Adrenal gland (tissue), 12 donors: ENCODE data around the gene HOXB13. TPM values are rescaled to one million over a fixed set of nuclear protein-coding genes. Genes with fewer than 3 reads are reported as not detected.

ENCODE experiments used
- DNase-seq, 7 donors: peaks; one replicate each; pipeline ENCODE4 v3.0.0-alpha.2; 2019 to 2020
- H3K27ac ChIP-seq, 5 donors: fragments of 200-600 bp; sonication (generic) in 4 of 5; 1 replicate in 3 of 5; 2 replicates in 2 of 5; pipeline versions ENCODE4 v1.5.1 to v1.8.0; 2016 to 2020; ENCODE audit warnings: mild to moderate bottlenecking in 1 of 5
- H3K27me3 ChIP-seq: fragments of 200-600 bp; 2 replicates; pipeline ENCODE4 v1.8.0; 2021
- H3K36me3 ChIP-seq, 2 donors: fragments of 200-600 bp; replicated peaks in 1 of 2; 1 replicate in 1 of 2; 2 replicates in 1 of 2; pipeline versions ENCODE4 v1.5.1 to v1.8.0; 2018 to 2022
- H3K4me1 ChIP-seq, 2 donors: fragments of 200-600 bp; replicated peaks in 1 of 2; 1 replicate in 1 of 2; 2 replicates in 1 of 2; pipeline versions ENCODE4 v1.5.1 to v1.8.0; 2018 to 2021
- H3K4me3 ChIP-seq, 4 donors: fragments of 200-600 bp; sonication (generic) in 3 of 4; one replicate each; pipeline ENCODE4 v1.5.1; 2016 to 2018
- H3K9me3 ChIP-seq, 3 donors: fragments of 200-600 bp; sonication (generic) in 1 of 3; replicated peaks in 1 of 3; 1 replicate in 2 of 3; 2 replicates in 1 of 3; pipeline versions ENCODE4 v1.5.1 to v1.8.0; 2016 to 2021
- CTCF ChIP-seq, 6 experiments: fragments of 450-650 bp in 4 of 6; fragments of 200-600 bp in 2 of 6; sonication (generic) in 1 of 6; IDR thresholded peaks; 1 replicate in 5 of 6; 2 replicates in 1 of 6; pipeline versions ENCODE4 v1.5.1 to v1.8.0; 2016 to 2021; ENCODE audit warnings: antibody characterized with exemption in 6 of 6, mild to moderate bottlenecking in 2 of 6, moderate library complexity in 1 of 6
- POLR2A ChIP-seq, 2 donors: fragments of 450-650 bp; IDR thresholded peaks; one replicate each; pipeline ENCODE4 v1.6.1; 2017; ENCODE audit warnings: antibody characterized with exemption in 2 of 2, mild to moderate bottlenecking in 2 of 2, moderate library complexity in 1 of 2
- WGBS, 4 donors: extraction: QIAGEN DNeasy Blood & Tissue Kit in 2 of 4; methylation state at CpG; one replicate each; pipeline versions ENCODE4 v1.1.5 to v1.1.7; 2013 to 2017; 5-methylcytosine and 5-hydroxymethylcytosine counted together
- intact Hi-C, 2 donors: fragments of 100-400 bp; cut with DNase I; formaldehyde crosslinking; loops; one replicate each; pipeline versions ENCODE4 v1.14.1 to v1.15.0; 2022 to 2023
- polyA plus RNA-seq, 3 donors: library from polyadenylated mRNA; stranded (reverse); fragments of 200-250 nt in 2 of 3; fragments of 350-450 nt in 1 of 3; fragmentation: Illumina TruSeq in 1 of 3; extraction: RNeasy Lipid Tissue Mini Kit (QIAGEN cat#74804) in 1 of 3; gene quantifications; one replicate each; pipeline ENCODE4 v1.2.3, GENCODE V29; 2013 to 2014
- total RNA-seq, 9 donors: library from RNA; depleted of rRNA in 4 of 9; stranded (reverse); fragments of >200 nt in 4 of 9; fragments of 120-200 nt in 1 of 9; fragmentation: NEBNext Ultra II Directional in 1 of 9; extraction: Animal tissue kit (Norgen Biotek cat#: 25700) in 1 of 9; gene quantifications; one replicate each; pipeline versions ENCODE4 v1.1.0 to v1.2.4, GENCODE V29; 2013 to 2023
- donor health status: healthy with polysubstance abuse.
- donor health status: Bipolar disorder and iron deficiency.
- donor health status: DM: yes; HTN: yes; CAD: no.
- donor health status: DM: no; HTN: no; CAD: no.
- donor health status: DM: no; HTN: no; CAD: no.
- donor health status: DM: yes; HTN: yes; CAD: no.

Gene HOXB13
- total and polyA plus RNA-seq, 12 donors = 0.07 to 0.11 TPM; not detected in 10

GRCh38 chr17:48704361-48705248 is 23.9 kb downstream of the HOXB13 start:
- Histone ChIP-seq H3K9me3 (no peaks in the 10 kb centered on the region), H3K4me3 (no peak overlapping the region), H3K27me3 (peaks cover 44% of the 10 kb centered on the region), H3K27ac (no peak overlapping the region), H3K36me3 (no peaks in the 10 kb centered on the region), H3K4me1 (no peaks in the 10 kb centered on the region)
- TF ChIP-seq CTCF (IDR thresholded peaks at IDR 0.05) (no peak), POLR2A (IDR thresholded peaks at IDR 0.05) (no peak)
- intact Hi-C loops = no loop called here
- no peak for DNase-seq
- WGBS, 4 donors = 76 to 82% (median 78%) methylated on average over 8 to 11 of the region's 11 CpGs

GRCh38 chr17:48701864-48702532 is 26.6 kb downstream of the HOXB13 start:
- intact Hi-C loops = no loop called here
- Histone ChIP-seq H3K27ac (no peak overlapping the region), H3K36me3 (no peaks in the 10 kb centered on the region), H3K9me3 (no peaks in the 10 kb centered on the region), H3K27me3 (peaks cover 37% of the 10 kb centered on the region), H3K4me3 (no peak overlapping the region), H3K4me1 (no peaks in the 10 kb centered on the region)
- no peak for TF ChIP-seq POLR2A (IDR thresholded peaks at IDR 0.05)
- TF ChIP-seq CTCF (IDR thresholded peaks at IDR 0.05) = no peak
- no peak for DNase-seq
- 85 to 91% (median 87%) methylated on average over 10 of the region's 10 CpGs for WGBS, 4 donors

GRCh38 chr17:48693178-48693577 is 35.4 kb downstream of the HOXB13 start:
- H3K36me3 ChIP-seq = no peaks in the 10 kb centered on the region
- intact Hi-C loops = no loop called here
- no peak for DNase-seq
- peaks cover 40% of the 10 kb centered on the region for H3K27me3 ChIP-seq
- H3K9me3 ChIP-seq = no peaks in the 10 kb centered on the region
- H3K4me3 ChIP-seq = no peak overlapping the region
- 31 to 59% (median 47%) methylated on average over 1 of the region's 1 CpG for WGBS, 4 donors
- no peaks in the 10 kb centered on the region for H3K4me1 ChIP-seq
- TF ChIP-seq CTCF (IDR thresholded peaks at IDR 0.05) (no peak), POLR2A (IDR thresholded peaks at IDR 0.05) (no peak)
- H3K27ac ChIP-seq = no peak overlapping the region

GRCh38 chr17:48692049-48692448 is 36.5 kb downstream of the HOXB13 start:
- Histone ChIP-seq H3K27me3 (peaks cover 30% of the 10 kb centered on the region), H3K27ac (no peak overlapping the region), H3K36me3 (no peaks in the 10 kb centered on the region), H3K9me3 (no peaks in the 10 kb centered on the region), H3K4me3 (no peak overlapping the region), H3K4me1 (no peaks in the 10 kb centered on the region)
- TF ChIP-seq CTCF (IDR thresholded peaks at IDR 0.05) (no peak), POLR2A (IDR thresholded peaks at IDR 0.05) (no peak)
- 68 to 83% (median 77%) methylated on average over 1 of the region's 1 CpG for WGBS, 4 donors
- intact Hi-C loops = no loop called here
- no peak for DNase-seq
